ENCODE results near the gene PPP2CA. TPM values are rescaled to one million over a fixed set of nuclear protein-coding genes. Genes with fewer than 3 reads are reported as not detected.

PPP2CA gene
- total RNA-seq, 1 experiment from 2014 or later, result 435 TPM

- DNase-seq, result no peak
- H3K27me3 ChIP-seq, result no peaks in the 10 kb centered on the region
Measured at GRCh38 chr5:134248256-134248655, 22.4 kb upstream of the PPP2CA start.

DNA sequence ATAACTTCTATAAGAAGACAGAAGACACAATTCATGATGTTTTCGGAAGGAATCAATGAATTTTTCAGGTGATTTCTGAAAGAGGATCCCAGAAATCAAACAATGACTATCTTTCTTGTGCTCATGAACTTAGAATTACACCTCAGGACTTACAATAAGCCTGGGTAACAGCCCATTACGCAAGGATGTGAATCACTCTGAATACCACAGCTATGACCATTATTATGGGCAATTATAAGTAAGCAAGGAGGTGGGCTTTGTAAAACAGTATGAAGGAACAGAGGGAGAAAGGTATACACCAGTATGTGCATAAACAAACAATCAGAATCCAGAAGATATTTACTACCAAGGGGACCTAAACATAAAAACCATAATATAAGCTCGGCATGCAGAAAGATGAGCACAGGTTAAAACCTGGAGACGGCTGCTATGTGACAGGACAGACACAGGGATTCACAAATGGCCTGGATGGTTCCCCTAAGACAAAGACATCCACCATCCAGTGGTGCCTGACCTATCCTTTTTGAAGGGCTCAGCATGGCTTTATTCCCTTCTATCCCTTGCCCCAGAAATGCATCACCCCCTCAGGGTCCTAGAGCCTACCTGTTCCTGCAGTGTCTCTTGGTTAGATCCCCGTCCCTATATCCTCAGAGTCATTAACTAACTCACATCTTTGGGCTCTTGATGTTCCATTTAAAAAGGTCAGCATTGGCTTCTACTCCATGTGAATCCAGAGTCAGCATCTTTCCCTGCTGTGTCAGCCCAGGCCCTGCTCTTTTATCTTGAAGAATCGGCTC, 21.8 kb upstream of the PPP2CA start:
- Histone ChIP-seq H3K27me3 (no peaks in the 10 kb centered on the region), H3K9me3 (no peaks in the 10 kb centered on the region), H3K4me3 (no peak overlapping the region), H3K36me3 (no peaks in the 10 kb centered on the region)
- DNase-seq, result peak; percentile 55

More at GRCh38 chr5:134248256-134248655, 22.4 kb upstream of the PPP2CA start:
- Histone ChIP-seq H3K4me3 (no peak overlapping the region), H3K36me3 (no peaks in the 10 kb centered on the region), H3K9me3 (no peaks in the 10 kb centered on the region)

- Histone ChIP-seq H3K36me3 (no peaks in the 10 kb centered on the region), H3K27me3 (no peaks in the 10 kb centered on the region), H3K4me3 (no peak overlapping the region), H3K9me3 (no peaks in the 10 kb centered on the region)
- DNase-seq, result no peak
Measured at GRCh38 chr5:134246771-134247427, 21.0 kb upstream of the PPP2CA start.

GRCh38 chr5:134245692-134246091, 19.8 kb upstream of the PPP2CA start:
- H3K4me3 ChIP-seq, result no peak overlapping the region
- H3K9me3 ChIP-seq, result no peaks in the 10 kb centered on the region
- DNase-seq, result no peak

DNA sequence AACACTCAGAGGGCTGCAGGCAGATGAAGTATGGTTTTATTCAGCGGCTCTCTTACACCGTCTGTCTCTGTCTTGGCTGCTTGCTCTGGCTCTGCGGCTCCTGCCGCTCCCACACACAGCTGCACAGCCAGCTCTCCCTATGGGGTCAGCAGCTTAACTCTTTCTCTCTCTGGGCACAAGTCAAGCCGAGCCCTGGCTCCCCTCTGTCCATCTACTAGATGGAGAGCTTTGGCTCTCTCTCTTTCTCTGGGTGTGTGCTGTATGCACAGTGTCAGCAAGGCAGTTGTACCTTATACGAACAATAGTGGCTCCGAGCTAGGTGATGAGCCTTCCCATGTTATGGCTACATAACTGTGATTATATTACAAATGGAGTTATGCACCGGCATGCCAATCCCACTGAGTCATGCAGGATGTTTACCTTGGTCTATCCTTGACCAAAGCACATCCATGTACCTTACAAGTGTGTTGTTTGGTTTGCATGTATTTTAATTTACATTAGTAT, 19.3 kb upstream of the PPP2CA start:
- DNase-seq, result peak; percentile 90
- no peaks in the 10 kb centered on the region for H3K9me3 ChIP-seq
- no peaks in the 10 kb centered on the region for H3K27me3 ChIP-seq
- H3K4me3 ChIP-seq, result peak overlapping the region; percentile 12; the same call in 1 of the 2 replicates
- H3K36me3 ChIP-seq, result no peaks in the 10 kb centered on the region

More at GRCh38 chr5:134245692-134246091, 19.8 kb upstream of the PPP2CA start:
- Histone ChIP-seq H3K36me3 (no peaks in the 10 kb centered on the region), H3K27me3 (no peaks in the 10 kb centered on the region)

GRCh38 chr5:134242146-134242545, 16.3 kb upstream of the PPP2CA start:
- no peaks in the 10 kb centered on the region for H3K27me3 ChIP-seq
- no peak overlapping the region for H3K4me3 ChIP-seq
- H3K36me3 ChIP-seq, result no peaks in the 10 kb centered on the region
- H3K9me3 ChIP-seq, result no peaks in the 10 kb centered on the region
- DNase-seq, result no peak

DNA sequence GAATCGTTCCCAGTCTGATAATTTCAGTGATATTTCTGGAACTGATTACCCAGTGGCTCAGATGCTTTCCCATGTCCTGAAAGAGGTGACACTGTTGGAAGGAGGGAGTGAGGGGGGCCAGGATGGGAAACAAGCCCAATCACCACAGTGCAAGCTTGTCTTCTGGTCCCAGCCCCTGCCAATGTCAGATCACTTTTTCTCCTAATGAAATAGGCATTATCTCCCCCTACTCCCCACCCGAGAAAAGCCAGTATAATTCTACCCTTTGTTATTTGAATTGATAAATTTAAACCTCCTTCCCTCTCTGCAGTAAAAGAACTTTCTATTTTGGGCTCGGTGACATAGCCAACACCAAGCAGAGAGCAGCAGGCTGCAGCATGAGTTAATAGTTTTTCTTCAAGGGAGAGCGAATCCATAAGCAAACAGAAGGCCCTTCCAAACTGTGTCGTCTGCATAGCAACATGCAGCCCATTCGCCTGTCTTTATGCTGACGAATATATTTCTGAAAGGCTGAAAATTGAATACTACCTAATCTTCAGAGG, 14.6 kb upstream of the PPP2CA start:
- DNase-seq, result peak; percentile 67
- no peak overlapping the region for H3K4me3 ChIP-seq
- H3K27me3 ChIP-seq, result no peaks in the 10 kb centered on the region
- no peaks in the 10 kb centered on the region for H3K36me3 ChIP-seq
- H3K9me3 ChIP-seq, result no peaks in the 10 kb centered on the region

DNA sequence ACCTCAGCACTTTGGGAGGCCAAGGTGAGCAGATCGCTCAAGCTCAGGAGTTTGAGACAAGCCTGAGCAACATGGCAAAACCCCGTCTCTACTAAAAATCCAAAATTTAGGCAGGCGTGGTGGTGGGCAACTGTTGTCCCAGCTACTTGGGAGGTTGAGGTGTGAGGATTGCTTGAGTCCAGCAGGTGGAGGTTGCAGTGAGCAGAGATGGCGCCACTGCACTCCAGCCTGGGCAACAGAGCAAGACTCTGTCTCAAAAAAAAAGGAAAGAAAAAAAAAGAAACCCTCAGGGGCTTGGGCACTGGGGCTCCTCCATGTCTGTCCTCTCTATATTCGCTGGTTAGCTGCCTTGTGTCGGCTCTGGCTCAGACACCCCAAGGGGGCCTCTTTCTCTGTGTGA, 10.9 kb upstream of the PPP2CA start:
- Histone ChIP-seq H3K4me3 (no peak overlapping the region), H3K27me3 (no peaks in the 10 kb centered on the region), H3K36me3 (no peaks in the 10 kb centered on the region), H3K9me3 (no peaks in the 10 kb centered on the region)
- DNase-seq, result no peak

DNA sequence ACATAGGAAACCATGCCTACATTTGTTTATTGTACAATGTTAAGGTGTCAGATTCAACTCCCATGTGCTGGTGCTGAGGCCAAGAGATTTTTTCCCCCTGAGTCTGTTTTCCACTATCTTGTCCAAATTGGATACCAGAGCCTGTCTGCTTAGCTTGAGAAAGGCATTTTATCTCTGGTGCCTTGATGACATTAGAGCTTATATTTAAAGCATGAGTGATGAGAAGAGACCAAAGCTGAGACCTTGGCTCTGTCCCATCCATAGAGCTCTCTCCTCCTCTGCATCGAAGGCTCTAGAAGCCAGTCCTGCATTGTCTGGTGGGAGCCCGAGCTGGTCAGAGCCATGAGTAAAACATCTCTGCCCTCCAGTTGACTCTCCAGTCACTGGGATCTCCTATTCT, 10.4 kb upstream of the PPP2CA start:
- H3K27me3 ChIP-seq, result no peaks in the 10 kb centered on the region
- H3K9me3 ChIP-seq, result no peaks in the 10 kb centered on the region
- H3K4me3 ChIP-seq, result no peak overlapping the region
- DNase-seq, result no peak
- H3K36me3 ChIP-seq, result no peaks in the 10 kb centered on the region

DNA sequence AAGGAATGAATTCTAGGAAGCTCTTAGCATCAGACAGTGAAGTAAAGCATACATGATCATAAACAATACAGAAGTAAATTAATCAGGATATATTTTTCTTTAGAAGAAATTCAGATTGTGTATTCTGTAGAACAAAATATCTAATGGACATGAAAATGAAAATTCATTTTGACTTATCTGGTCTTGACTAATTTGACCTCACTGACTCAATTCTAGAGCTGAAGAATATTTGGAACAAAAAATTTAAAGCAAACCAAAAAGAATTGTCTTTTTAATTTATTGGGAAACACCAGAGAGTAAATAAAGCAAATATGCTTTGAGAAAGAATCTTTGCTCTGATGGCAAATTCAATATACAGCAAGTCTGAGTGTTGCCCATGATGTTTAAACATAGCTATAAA, 2.8 kb upstream of the PPP2CA start:
- Histone ChIP-seq H3K9me3 (no peaks in the 10 kb centered on the region), H3K27me3 (no peaks in the 10 kb centered on the region), H3K36me3 (peaks cover 20% of the 10 kb centered on the region), H3K4me3 (no peak overlapping the region)
- DNase-seq, result no peak

GRCh38 chr5:134227776-134228175, 1.9 kb upstream of the PPP2CA start:
- Histone ChIP-seq H3K9me3 (no peaks in the 10 kb centered on the region), H3K27me3 (no peaks in the 10 kb centered on the region), H3K4me3 (no peak overlapping the region), H3K36me3 (peaks cover 29% of the 10 kb centered on the region)
- no peak for DNase-seq

GRCh38 chr5:134227259-134227658, 1.4 kb upstream of the PPP2CA start:
- peak; percentile 19 for DNase-seq
- peaks cover 34% of the 10 kb centered on the region for H3K36me3 ChIP-seq
- H3K4me3 ChIP-seq, result no peak overlapping the region; the same call in 1 of the 2 replicates
- H3K9me3 ChIP-seq, result no peaks in the 10 kb centered on the region
- no peaks in the 10 kb centered on the region for H3K27me3 ChIP-seq

DNA sequence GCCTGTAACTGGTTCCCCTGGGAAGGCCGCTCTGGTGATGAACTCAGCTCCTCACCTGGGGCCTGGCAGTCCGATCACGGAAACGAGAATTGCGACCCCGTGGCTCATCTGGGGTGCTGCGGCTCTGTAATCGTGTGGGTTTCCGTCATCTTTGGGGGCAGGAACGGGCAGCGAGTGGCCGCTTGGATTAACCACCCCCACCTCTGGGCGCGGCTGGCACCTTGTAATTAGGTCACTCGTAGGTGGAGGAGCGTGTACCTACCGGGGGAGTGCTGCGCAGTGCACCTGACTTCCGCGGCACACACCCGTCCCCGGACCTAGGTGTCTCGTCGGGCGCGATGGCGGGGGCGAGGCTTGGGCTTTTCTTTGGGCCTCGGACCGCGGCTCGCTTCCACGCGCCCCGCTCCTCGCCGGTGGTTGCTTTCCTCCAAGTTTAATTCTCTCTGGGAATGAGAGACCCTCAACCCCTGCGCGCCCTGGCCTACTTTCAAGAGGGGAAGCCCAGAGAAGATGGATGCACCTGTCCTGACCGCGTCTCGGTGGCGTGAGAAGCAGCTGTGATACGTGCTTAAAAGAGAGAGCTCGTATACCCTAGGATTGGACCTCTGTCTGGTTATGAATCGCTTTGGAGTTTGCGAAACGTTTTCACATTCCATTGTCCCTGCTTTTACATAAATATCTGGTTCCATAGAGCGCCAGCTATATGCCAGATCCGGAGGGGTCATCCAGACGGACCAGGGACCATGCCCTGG, 744 bp upstream of the PPP2CA start:
- Histone ChIP-seq H3K4me3 (peak overlapping the region; percentile 96), H3K9me3 (no peaks in the 10 kb centered on the region), H3K36me3 (peaks cover 38% of the 10 kb centered on the region), H3K27me3 (no peaks in the 10 kb centered on the region)
- no peak for DNase-seq

- H3K9me3 ChIP-seq, result no peaks in the 10 kb centered on the region
- H3K27me3 ChIP-seq, result no peaks in the 10 kb centered on the region
- H3K36me3 ChIP-seq, result peaks cover 49% of the 10 kb centered on the region
- H3K4me3 ChIP-seq, result peak overlapping the region; percentile 96
- peak; percentile 81 for DNase-seq
Measured at GRCh38 chr5:134224888-134225779, 739 bp downstream of the PPP2CA start.

GRCh38 chr5:134223406-134224248, 2.2 kb downstream of the PPP2CA start:
- Histone ChIP-seq H3K36me3 (peaks cover 59% of the 10 kb centered on the region), H3K4me3 (peak overlapping the region; percentile 96), H3K27me3 (no peaks in the 10 kb centered on the region), H3K9me3 (no peaks in the 10 kb centered on the region)
- no peak for DNase-seq
